GM18868 (cell line): ENCODE measurements around the gene PLPPR2.
A peak's percentile ranks its signal among the peaks of the same experiment; 100 is the strongest.
"Not testable (repeated sequence)": the region's sequence is repeated elsewhere in the genome, so short reads cannot be mapped to it uniquely, and the experiment has no call there.

Experiments used
- ATAC-seq: cut with Tn5 transposase; IDR thresholded peaks from one replicate; pipeline ENCODE4 v1.9.1; 2021; ENCODE audit warnings: mild to moderate bottlenecking, moderate library complexity; ENCODE audit not compliant: unreplicated experiment

Gene PLPPR2

DNA sequence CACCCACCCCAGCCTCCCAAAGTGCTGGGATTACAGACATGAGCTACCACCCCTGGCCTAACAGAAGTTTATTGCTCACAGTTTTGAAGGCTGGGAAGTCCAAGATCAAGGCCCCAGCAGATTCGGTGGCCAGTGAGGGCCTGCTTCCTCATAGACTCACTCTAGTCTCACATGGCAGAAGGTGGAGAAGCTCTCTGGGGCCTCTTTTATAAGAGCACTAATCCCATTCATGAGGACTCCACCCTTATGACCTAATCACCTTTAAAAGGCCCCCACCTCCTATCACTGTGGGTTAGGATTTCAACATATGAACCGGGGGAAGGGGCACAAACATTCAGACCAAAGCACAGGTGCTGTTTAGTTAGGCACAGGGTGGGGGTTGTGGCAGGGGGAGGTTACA lies 12.3 kb downstream of the PLPPR2 start:
- no peak for ATAC-seq

DNA sequence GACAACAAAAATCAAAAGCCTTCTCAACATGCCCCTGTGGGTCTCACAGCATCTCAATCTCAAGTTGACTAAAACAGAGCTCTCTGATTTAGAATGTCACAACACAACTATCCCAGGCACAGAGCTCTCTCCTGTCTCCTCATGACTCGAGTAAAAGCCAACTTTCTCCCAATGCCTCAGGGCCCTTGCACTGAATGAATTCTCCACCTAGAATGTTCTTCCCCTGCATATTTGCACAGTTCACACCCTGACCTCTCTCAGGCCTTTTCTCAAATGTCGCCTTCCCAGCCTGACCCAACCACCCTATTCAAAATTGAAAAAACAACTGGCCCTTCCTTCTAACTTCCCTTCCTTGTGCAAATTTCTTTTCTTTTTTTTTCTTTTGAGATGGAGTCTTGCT lies 15.5 kb downstream of the PLPPR2 start:
- ATAC-seq, result no peak

DNA sequence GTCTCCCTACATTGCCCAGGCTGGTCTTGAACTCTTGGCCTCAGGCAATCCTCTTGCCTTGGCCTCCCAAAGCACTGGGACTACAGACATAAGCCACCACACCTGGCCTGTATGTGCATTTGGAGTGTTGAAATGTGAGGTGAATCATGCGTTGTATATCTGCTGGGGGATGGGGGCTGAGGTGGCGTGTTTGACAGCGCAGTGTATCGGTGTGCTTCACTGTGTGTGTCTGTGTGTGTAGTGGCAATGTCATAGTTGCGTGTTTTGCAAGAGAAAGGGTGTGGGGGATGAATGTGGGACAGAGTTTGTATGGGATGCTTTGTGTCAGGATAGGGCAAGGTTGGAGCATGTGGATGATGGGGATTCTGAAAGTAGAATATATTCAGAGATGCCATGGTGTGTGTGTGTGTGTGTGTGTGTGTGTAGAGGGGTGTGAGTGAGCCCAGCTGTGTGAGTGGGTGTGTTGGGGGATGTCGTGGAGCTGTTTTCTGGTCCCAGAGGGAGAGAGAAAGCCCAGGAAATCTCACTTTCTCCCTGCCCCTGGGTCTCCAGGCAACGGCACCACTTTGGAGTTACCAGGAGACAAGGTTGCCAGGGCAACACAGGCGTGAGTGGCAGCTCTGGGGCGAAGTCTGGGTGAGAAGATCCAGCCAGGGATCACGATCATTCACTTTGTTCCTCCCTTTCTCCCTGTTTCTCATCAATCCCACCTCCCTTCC lies 18.1 kb downstream of the PLPPR2 start:
- ATAC-seq, result no peak

GRCh38 chr19:11373885-11374432 lies 18.7 kb downstream of the PLPPR2 start:
- ATAC-seq, result no peak

DNA sequence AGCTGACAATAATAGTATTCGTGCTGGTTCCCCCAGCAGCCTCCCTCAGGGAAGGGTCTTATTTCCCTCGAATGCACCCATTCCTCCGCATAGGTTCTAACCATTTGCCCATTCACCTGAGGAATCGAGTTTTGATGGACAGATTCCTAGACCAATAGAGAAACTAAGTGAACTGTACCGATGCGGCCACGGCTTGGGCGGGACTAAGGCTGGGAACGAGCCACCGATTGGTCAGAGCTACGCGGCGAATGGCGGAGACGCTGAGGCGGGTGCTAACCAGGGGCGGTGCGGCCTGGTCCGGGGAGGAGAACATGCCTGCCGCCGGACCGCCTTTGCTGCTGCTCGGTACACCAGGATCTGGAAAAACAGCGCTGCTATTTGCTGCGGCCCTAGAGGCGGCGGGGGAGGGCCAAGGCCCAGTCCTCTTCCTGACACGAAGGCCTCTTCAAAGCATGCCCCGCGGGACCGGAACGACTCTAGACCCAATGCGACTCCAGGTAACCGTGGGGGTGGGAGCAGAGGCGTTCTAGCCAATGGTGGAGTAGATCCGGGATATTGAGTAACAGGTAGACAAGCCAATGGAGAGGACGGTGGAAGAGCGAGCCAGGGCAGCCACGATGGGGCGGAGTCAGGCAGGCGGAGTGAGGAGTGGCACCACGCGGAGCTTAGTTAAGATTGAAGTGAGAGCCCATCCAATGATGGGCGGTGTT lies 19.4 kb downstream of the PLPPR2 start, which contains the start of gene SWSAP1:
Gene SWSAP1 (plus strand): TSS at position 234 of the 710 bp plus-strand sequence. CDS start 15 bp downstream, at position 249.
- peak; percentile 84 for ATAC-seq

DNA sequence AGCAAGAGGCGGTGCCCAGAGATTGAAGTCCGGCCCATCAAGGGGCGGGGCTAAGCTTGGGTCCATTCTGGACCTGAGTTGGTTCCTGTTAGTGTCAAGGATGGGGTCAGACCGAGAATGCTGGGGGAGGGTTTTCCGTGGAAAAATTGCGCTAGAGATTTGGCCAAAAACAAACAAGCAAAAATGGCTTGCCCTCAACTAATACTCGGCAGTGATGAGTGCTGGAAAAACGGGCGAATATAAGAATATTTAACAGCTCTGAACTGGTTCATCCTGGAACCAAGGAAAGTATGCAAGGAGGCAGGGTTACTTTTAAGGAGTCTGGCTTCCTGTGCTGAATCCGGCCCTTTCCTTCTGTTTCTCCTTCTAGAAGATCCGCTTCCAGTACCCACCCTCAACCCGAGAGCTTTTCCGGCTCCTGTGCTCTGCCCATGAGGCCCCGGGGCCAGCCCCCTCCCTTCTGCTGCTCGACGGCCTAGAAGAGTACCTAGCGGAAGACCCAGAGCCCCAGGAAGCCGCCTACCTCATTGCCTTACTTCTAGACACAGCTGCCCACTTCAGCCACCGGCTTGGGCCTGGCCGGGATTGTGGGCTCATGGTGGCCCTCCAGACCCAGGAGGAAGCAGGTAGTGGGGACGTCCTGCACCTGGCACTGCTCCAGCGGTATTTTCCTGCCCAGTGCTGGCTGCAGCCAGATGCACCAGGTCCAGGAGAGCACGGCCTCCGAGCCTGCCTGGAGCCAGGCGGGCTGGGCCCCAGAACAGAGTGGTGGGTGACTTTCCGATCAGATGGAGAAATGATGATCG lies 20.1 kb downstream of the PLPPR2 start:
- ATAC-seq, result no peak

DNA sequence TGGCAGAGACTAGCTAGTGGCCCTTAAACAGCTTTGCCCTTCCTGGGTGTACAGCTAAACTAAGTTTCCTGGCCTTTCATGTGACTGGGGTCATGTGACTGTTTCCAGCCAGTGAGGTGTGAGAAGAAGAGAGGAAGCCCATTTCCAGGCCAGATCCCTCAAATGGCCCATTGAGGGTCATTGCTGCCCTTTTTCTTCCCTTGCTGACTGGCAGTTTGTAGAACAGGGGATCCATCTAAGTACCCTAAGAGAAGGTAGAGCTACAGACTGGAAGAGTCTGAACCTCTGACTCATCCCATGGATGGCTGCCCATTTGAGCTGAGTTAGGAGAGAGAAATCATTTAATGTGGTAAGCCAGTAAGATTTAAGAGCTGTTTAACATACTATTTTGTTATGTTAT lies 22.0 kb downstream of the PLPPR2 start:
- ATAC-seq, result no peak

GRCh38 chr19:11377756-11378155 lies 22.5 kb downstream of the PLPPR2 start:
- no peak for ATAC-seq

DNA sequence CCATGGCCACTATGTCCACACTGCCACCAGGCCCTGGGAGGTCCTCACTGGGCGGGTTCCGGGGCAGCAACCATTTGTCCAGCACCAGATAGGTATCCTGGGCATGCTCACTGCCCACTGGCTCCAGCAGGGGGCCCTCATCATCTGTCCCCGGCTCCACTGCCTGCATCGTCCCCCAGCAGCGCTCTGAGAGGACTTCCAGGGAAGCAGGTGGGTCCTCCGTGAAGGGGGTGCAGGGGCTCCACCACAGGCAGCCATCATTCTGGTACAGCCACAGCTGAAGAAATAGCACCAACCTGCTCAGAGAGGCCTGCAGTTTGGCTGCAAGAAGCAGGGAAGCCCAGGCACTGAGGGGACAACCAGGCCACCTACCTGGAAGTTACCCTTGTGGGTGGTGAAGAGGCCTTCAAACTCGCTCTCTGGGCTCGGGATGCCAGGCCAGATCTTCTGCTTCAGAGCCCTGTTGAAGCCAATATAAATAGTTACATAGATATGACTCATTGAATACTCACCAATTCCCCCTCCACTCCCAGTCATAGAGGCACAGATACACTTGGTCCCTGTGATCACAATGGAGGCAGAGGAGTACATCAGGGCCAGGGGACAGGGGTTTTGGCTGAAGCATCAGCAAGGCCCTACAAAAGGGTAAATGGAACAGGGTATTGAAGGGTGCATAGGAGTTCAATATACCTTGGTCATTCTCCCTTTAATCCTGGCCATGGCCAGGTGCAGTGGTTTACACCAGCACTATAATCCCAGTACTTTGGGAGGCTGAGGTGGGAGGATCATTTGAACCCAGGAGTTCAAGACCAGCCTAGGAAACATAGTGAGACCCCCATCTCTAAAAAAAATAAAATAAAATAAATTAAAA lies 23.3 kb downstream of the PLPPR2 start:
- no peak for ATAC-seq

- ATAC-seq, result not testable (repeated sequence)
Observed at GRCh38 chr19:11379269-11379845, 24.1 kb downstream of the PLPPR2 start.

- no peak for ATAC-seq
Observed at GRCh38 chr19:11379857-11380350, 24.7 kb downstream of the PLPPR2 start.

DNA sequence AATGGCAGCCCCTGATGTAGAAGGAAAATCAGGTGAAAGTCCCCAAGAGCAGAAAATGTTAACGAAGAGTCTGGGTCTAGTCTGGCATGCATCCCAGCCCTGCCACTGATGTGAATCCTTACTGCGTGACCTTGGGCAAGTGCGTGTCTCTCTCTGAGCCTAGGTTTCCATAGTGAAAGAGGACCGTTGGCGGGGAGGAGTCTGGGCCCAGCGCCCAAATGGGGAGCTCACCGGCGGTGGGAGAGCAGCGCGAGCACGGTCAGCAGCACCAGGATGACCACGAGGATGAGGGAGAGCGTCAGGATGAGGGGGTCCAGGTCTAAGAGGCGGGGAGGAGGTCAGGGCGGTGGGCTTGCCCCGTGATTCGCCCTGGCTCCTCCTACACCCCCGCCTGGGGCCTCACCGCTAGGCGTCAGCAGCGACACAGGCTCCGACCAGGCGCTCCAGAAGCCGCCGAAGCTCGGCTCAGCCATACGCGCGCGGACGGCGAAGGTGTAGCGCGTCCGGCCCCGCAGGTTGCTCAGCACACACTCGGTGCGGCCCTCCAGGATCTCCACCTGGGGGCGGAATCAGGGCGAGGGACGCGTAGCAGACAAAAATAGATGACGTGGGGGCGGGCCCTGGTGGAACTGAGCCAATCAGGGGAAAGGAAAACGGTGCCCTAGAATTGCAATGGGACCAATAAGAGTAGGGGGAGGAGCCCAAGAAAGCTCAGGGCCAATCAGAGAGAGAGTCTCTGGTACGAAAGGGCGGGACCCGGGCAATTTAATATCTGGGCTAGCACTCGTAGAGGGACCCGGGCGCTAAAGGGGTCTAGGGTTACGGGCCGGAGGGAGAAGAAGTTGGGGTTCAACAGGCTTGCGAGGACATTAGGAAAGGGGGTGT lies 25.7 kb downstream of the PLPPR2 start:
- ATAC-seq, result peak; percentile 75

GRCh38 chr19:11382898-11383705 lies 27.9 kb downstream of the PLPPR2 start:
- ATAC-seq, result no peak

GRCh38 chr19:11383706-11384048 lies 28.4 kb downstream of the PLPPR2 start:
- ATAC-seq, result no peak

DNA sequence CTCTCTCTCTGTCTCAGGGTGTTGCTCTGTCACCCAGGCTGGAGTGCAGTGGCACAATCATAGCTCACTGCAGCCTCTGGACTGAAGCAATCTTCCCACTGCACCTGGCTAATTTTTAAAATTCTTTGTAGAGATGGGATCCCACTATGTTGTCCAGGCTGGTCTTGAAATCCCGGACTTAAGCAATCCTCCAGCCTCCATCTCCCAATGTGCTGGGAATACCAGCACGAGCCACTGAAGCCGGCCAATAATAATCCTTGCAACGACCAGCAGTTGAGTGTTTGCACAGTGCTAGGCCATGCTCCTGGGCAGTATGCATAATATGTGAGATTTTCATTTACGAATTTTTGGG lies 29.5 kb downstream of the PLPPR2 start:
- ATAC-seq, result no peak

- no peak for ATAC-seq
Observed at GRCh38 chr19:11387162-11388034, 32.2 kb downstream of the PLPPR2 start.

GRCh38 chr19:11390359-11390758 lies 35.1 kb downstream of the PLPPR2 start:
- ATAC-seq, result no peak
